ENCODE measurements around the gene ZNF219.

Gene ZNF219

DNA sequence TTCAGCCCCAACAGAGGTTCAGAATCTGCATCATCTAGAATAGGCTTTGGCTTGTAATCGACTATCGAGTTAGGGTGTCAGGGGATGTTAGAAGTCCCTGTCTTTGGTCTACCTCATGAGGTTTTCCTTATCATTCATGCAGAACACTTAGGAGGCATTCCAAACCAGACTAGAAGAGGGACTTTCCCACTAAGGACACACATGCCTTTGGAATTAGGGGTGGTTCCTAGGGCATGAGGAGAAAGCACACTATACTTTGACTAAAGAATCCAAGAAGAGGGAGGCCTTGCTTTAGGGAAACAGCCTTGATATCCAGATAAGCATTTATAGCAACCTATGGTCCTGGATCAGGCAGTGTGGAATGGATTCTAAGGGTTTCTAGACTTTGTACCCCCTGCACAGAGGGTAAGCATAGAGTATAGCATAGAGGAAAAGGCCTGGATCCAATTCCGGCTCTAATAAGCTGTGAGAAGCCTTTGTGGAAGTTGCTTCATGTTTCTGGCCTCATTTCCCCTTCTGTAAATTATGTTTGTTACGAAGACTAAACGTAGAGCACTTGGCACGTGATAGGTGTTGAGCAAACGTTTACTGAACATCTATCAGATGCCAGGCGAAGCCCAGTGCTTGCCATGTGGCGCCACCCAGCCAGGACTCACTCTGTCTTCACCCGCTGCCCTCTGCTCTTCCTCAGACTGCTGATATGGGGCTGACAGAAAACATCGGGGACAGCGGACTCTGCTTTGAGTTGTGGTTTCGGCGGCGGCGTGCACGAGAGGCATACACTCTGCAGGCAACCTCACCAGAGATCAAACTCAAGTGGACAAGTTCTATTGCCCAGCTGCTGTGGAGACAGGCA, 13.2 kb downstream of the ZNF219 start:
- no peak for DNase-seq

DNA sequence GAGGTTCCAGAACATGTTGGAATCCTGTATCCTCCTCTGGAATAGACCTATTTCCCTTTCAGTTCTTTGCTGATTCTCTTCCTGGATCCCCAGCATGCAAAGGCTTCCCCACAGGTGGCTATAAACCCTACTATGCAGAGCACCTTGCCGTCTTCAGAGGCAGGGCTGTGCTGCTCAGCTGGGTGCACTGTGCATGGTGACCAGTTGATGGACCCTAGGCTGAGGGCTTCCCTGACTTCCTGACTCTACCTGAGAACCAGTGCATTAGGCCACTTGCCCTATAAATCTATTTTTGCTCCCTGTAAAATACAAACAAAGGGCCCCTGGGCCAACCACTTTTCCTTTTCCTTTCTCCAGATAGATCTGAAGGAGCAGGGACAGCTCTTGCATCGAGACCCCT, 14.1 kb downstream of the ZNF219 start:
- DNase-seq, result no peak

DNA sequence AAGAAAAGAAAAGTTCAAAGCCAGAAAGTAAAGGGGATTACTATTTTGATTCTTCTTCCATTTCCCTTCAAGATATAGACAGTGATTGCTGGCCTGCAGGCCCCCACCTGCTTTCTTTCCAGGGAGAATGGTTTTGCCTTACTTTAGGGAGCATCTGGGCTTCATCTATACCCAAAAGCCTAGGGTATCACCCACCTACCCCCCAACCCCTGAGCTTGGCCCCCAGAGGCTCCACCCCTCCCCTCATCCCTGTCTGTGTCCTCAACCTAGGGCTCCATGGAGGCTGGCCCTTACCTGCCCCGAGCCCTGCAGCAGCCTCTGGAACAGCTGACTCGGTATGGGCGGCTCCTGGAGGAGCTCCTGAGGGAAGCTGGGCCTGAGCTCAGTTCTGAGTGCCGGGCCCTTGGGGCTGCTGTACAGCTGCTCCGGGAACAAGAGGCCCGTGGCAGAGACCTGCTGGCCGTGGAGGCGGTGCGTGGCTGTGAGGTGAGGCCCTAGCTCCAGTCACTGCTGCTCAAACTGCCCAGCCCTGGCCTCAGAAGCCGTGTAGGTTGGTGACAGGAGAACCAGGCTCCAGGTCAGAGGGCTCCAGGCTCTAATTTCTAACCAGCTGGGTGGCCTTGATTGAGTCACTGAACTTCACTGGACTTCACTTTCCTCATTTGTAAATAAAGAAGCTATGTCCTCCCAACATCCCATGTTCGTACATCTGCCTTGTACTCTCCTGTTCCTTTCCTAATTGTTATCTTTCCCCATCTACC, 14.7 kb downstream of the ZNF219 start:
- no peak for DNase-seq

DNA sequence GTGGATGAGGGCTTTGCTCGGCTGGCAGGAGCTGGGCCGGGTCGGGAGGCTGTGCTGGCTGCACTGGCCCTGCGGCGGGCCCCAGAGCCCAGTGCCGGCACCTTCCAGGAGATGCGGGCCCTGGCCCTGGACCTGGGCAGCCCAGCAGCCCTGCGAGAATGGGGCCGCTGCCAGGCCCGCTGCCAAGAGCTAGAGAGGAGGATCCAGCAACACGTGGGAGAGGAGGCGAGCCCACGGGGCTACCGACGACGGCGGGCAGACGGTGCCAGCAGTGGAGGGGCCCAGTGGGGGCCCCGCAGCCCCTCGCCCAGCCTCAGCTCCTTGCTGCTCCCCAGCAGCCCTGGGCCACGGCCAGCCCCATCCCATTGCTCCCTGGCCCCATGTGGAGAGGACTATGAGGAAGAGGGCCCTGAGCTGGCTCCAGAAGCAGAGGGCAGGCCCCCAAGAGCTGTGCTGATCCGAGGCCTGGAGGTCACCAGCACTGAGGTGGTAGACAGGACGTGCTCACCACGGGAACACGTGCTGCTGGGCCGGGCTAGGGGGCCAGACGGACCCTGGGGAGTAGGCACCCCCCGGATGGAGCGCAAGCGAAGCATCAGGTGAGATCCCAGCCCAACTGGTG, 16.8 kb downstream of the ZNF219 start:
- no peak for DNase-seq

DNA sequence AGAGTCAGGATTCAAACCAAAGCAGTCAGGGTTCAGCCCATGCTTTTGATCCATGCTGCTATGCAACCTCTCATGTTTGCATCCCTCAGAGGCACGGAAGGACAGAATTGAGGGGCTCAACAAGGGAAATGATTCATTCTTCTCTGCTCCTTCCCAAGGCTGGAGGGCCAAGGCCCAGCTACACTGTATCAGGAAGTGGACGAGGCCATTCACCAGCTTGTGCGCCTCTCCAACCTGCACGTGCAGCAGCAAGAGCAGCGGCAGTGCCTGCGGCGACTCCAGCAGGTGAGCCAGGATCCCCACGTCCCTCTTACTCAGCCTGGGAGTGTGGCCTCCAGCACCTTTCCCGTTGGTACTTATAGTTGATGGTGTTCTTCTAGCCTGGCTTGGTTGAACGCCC, 19.7 kb downstream of the ZNF219 start:
- no peak for DNase-seq

DNA sequence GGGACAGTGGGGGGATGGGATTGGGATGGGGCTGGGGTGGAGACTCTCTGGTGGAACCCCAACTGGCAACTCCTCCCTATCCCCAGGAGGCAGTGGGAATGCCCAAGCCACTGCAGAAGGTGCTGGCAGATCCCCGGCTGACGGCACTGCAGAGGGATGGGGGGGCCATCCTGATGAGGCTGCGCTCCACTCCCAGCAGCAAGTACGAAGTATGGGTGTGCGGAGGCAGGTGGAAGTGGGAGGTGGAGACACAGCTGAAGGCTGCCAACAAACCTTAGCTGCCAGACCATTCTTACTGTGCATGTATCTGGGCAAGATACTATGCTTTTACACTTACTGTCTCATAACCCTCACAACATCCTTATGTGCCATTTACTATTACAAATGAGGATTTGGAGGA, 20.2 kb downstream of the ZNF219 start:
- DNase-seq, result no peak

DNA sequence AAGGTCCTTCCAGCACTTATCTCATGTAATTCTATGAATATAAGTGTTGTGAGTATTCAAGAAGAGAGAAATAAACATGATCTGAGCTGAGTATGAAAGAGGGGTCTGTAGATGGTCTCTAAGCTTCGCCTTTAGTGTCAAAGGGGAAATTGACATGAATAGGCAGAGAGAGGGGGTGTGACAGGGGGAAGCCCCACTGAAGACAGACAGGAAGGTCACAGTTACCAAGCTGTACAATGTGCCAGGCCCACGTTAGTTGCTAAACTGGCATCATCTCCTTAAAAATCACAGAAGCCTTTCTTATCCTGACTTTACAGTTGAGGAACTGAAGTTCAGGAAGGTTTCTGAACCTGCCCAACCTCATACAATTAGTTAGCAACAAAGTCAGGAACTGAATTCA, 20.8 kb downstream of the ZNF219 start:
- DNase-seq, result no peak

DNA sequence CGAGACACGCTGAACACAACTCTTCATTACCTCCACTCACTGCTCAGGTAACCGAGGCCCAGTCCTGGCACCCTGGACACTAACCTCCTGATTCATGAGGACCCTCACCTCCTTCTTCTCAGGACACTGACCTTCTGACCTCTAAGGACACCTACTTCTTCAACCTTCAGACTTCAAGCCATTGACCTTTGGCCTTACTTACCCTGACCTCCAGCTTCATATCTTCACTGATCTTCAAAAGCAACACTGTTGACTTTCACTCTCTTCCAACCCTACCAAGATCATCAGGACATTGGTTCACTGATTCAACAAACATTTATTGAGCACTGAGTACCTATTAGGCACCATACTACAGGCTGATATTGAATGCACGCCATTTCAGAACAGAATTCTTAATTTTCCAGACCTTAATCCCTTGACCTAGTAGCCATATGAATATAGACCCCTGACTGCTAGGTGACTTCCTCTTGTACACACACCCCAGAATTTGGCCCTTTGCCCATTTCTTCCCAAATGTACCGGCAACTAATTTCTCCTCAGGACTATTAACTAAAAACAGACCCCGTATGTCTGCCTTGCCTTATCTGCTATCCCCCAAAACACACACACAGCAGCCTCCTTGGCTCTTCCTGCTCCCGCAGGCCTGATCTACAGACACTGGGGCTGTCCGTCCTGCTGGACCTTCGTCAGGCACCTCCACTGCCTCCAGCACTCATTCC, 22.6 kb downstream of the ZNF219 start:
- DNase-seq, result no peak

DNA sequence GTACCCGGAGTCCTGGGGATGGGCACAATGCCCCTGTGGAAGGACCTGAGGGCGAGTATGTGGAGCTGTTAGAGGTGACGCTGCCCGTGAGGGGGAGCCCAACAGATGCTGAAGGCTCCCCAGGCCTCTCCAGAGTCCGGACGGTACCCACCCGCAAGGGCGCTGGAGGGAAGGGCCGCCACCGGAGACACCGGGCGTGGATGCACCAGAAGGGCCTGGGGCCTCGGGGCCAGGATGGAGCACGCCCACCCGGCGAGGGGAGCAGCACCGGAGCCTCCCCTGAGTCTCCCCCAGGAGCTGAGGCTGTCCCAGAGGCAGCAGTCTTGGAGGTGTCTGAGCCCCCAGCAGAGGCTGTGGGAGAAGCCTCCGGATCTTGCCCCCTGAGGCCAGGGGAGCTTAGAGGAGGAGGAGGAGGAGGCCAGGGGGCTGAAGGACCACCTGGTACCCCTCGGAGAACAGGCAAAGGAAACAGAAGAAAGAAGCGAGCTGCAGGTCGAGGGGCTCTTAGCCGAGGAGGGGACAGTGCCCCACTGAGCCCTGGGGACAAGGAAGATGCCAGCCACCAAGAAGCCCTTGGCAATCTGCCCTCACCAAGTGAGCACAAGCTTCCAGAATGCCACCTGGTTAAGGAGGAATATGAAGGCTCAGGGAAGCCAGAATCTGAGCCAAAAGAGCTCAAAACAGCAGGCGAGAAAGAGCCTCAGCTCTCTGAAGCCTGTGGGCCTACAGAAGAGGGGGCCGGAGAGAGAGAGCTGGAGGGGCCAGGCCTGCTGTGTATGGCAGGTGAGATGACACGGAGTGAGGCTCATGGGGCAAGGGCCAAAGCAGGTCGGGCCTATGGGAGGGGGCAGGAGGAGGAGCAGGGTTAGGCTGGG, 23.8 kb downstream of the ZNF219 start:
- DNase-seq, result no peak

DNA sequence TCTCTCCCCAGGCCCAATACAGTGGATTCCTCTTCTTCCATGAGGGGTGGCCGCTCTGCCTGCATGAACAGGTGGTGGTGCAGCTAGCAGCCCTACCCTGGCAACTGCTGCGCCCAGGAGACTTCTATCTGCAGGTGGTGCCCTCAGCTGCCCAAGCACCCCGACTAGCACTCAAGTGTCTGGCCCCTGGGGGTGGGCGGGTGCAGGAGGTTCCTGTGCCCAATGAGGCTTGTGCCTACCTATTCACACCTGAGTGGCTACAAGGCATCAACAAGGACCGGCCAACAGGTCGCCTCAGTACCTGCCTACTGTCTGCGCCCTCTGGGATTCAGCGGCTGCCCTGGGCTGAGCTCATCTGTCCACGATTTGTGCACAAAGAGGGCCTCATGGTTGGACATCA, 24.5 kb downstream of the ZNF219 start:
- no peak for DNase-seq

DNA sequence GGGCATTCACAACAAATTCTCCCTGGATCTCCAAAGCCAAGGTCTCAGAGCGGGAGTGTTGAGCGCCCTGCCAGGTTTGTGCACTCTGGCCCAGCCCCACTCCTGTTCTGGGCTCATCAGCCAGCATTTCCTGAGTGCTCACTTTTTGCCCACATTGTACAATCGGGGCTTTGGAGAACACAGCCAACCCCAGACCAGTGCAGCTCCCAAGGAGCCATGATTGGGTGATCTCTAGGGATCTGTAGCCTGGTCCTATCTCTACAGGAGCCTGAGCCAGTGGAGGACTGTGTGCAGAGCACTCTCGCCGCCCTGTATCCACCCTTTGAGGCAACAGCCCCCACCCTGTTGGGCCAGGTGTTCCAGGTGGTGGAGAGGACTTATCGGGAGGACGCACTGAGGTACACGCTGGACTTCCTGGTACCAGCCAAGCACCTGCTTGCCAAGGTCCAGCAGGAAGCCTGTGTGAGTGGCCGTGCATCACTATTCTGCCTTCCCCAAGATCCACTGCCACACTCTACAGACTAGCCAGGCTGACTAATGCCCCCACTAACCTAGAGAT, 25.6 kb downstream of the ZNF219 start:
- no peak for DNase-seq

DNA sequence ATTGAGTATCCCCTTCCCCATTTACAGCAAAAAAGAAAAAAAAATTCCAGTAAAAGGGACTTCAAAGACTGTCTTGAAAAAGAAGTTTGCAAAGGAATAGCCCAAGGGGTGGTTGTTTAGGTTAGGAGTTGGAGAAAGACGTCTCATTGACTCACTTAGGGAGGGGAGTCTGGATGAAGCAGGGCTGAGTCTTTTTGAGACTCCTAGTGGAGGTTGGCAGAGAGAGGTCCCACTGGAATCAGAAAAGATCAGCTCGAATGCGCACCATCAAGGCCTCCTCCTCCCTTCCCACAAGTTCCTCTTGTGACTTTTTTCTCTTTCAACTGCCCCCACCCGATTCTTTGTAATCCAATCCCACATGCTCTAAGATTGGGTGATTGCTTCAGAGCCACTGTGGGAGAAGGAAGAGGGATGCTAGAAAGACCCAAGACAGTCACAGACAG, 26.4 kb downstream of the ZNF219 start:
- DNase-seq, result no peak

DNA sequence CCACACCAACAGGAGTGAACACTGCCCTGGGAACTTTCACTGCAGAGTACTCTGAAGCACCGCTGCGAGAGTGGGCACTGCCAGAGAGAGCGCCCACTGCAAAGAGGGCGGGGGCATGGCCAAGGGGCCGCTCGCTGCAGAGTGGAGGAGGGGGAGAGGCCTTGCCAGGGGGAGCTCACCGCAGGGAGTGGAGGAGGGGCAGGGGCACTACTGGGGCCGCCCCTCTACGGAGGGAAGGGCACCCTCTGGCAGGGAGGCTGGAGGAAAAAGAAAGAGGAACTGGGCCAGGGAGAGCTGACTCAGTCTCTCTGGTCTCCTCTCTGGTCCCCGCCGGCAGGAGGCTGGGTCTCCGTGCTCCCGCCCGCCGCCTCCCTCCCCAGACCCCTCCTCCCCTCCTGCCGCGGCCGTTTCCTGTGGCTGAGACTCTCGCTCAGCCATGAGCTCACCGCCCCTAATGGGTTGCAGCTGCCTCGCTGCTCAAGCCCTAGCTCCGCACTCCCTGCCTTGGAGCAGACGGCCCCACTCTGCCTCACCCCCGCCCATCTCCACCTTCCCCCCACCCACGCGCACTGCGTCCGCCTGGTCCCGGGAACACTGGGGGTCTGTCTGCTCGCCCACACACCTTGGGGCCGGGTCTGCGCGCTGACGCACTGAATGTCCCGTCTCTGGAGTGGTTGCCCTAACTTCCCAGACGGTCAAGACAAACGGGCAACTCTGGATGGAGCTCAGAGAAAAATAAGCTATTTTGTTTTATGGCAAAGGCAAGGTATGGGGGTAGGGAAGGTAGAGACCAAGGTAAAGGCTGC, 27.0 kb downstream of the ZNF219 start:
- DNase-seq, result peak; percentile 67

DNA sequence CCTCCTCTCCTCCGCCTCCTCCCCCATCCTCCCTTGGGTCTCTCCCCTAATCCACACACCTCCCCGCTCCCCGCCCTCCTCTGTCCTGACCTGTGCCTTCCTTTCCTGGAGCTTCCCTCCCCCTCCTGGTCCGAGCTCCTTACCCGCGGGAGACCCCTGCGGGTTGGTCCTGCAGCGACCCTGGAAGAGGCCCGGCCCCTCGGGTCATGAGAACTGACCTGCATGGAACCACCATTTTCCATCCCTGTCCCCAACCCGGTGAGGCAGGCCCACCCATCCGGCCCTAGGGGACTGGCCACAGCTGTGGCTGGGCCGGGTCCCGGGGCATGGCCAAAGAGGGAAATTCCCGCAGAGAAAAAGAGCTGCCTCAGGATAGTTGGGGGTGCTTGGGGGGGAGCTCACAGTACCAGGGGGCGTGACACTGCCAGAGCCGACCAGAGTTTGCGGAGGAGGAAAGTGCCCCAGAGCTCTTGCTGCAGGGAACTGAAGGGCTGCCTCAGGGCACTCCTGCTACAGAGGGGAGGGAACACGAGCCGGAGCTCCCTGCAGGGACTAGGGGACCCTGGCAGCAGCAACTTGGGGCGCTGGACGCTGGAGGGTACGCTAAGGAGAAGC, 27.7 kb downstream of the ZNF219 start:
- no peak for DNase-seq

DNA sequence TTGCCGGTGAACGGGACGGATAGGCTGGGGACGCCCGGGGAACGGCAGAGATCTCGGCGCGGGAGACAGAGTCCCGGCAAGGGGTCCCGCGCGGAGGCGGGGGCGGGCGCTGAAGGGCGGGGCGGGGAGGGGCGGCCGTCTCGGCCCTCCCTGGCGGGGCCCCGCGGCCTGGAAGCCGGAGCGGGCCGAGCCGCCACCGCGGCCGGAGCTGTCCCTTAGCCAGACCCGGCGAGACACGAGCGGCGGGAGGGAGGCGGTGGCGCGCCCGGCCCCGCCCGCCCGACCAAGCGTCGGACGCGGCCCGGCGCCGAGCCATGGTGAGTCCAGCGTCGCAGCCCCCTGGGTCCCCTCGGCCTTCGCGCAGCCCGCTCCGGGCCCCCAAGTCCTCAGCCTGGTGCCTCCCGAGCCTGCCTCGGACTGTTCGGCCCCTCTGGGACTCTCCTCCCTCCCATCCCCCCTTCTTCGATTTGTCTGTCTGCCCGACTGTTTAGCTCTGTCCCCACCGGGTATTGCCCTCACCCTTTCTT, 28.3 kb downstream of the ZNF219 start, which contains the start of gene ARHGEF40:
ARHGEF40 (plus strand) TSS at position 222 of the 527 bp plus-strand sequence; CDS start at position 315, 93 bp downstream.
- peak; percentile 49 for DNase-seq

DNA sequence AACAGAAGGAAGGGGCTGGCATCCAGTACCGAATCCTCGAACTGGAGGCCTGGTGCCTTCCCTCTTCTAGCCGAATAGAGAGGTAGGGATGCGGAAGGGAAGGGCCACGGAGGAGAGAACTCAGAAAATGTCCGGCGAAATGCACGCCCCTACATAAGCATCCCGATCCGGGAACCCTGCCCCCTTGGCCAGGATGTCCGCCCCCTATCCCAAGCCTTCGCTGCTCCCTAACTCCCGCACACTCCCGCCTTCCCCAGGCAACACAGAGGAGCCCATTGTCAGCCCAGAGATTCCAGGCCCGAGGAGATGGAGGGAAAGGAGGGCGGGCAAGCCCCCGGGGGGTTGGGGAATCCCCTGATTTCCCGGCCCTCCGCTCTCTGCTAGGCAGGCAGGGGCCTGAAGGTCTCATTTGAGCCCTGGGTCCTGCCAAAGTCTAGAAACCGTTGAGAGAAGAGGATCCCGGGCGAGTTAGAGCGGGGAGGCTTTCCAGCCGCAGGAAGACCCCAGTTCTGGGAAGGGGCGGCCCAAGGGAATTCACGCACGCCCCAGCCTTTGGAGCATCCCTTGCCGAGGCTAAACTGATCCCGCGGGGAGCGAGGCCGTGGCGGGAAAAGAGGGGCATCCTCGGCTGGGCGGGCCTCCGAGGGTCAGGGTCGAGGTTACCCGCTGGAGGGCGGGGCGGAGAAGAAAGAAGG, 28.9 kb downstream of the ZNF219 start:
- DNase-seq, result no peak

DNA sequence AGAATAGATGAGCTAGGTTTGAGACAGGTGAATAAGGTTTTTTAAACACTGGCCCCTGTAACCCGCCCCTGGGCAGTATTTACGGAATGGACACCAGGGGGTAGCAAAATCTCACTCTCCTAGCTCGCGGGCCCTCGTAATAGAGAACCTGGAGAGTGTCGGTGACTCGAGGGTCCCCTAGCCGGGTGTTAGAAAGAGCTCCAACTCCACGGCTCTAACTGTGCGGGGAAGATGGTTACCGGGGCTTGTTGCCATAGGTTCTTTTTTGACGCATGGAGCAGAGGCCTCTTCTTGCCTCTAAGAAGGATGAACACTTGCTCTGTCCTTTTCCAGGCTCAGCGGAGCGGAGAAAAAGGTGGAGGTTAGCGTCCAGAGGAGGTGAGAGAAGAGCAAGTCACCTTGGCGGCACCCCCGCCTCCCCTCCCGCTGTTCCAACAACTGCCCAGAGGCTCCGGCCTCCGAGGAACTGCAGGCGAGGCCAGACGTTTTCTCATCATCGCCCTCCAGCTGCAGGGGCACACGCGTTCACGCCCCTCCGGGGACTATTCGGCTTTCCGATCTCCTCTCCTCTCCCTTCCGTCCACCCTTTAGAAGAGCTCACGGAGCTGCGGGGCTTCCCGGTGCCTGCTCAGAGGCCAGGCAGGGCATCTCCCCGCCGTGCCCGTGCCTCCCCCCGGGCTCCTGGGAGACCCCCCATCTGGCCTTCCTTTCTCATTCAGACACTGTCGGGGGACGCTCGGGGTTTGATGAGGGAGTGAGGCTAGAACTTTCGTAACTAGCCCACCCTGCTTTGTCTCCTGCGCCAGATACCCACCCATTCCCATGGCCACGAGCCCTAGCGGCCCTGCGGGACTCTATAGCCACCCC, 29.7 kb downstream of the ZNF219 start:
- DNase-seq, result peak; percentile 61

DNA sequence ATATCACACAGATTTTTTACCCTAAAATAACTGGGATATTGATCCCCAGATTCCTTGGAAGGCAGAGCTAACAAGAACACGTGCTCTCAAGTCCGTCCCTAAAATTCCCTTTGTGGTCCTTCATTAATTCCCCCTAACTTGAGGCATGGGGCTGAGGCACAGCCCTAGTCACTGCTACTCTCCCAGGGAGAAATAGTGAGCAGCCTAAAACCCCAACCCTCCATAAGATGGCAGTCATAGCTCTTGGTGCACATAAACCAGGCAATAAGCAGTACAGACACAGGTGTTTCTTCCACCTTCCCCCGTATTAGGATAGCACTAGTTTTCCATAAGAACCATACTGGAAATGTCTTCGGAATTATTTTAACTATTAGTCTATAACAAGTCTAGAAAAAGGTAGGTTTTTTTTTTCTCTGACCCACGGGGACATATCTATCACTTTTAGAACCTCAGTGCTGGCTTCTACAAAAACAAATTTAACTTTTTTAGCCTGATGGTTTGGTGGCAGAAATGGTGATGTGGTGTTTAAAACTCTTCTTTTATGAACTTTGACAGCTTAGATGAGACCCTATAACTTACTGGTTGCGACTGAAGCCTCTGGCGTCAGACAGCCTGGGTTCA, 31.5 kb downstream of the ZNF219 start:
- DNase-seq, result no peak
